ACHN (cell line): ENCODE results near the gene SLC6A2.

ENCODE experiments used
- DNase-seq: peaks from one replicate; pipeline ENCODE4 v3.0.0-alpha.2; 2015
- in situ Hi-C: cut with HindIII; loops from 2 replicates; pipeline ENCODE4 v1.10.0; 2017; ENCODE audit warnings: low sequenced_read_pairs, low pct_ligation_motif_present, low pct_unique_long_range_greater_than_20kb

Gene SLC6A2

GRCh38 chr16:55665511-55665910, 9.7 kb downstream of the SLC6A2 start:
- DNase-seq, result no peak
- in situ Hi-C loops, result no loop called here

DNA sequence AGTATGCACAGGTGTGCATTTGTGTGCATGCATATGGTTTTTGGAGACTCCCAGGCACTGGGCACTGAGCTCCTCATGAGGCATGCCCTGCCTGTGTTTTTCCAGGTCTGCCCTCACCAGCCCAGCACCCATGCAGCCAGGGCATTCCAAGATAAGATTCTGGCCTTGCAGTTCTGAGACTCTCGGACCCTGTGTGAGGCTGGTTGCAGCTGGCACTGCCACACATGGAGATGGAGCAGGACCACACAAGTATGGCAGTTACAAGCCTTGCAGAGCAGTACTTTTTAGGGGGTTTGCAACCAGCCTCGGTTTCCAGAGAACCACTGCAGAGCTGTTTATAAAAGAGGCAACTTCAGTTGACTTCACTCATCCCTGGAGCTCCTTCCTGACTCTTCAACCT, 10.2 kb downstream of the SLC6A2 start:
- no peak for DNase-seq
- in situ Hi-C loops, result no loop called here

- in situ Hi-C loops, result no loop called here
- DNase-seq, result no peak
These were observed 12.0 kb downstream of the SLC6A2 start for GRCh38 chr16:55667753-55668152.

GRCh38 chr16:55668340-55669281, 12.8 kb downstream of the SLC6A2 start:
- in situ Hi-C loops, result no loop called here
- DNase-seq, result no peak

GRCh38 chr16:55671206-55671973, 15.6 kb downstream of the SLC6A2 start:
- no peak for DNase-seq
- in situ Hi-C loops, result no loop called here

DNA sequence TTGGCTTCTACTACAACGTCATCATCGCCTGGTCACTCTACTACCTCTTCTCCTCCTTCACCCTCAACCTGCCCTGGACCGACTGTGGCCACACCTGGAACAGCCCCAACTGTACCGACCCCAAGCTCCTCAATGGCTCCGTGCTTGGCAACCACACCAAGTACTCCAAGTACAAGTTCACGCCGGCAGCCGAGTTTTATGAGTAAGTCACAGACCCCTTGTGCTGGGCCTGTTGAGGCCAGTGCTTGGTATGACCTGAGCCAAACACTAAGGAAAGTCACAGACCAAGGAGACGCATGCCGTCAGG, 16.1 kb downstream of the SLC6A2 start:
- in situ Hi-C loops, result no loop called here
- no peak for DNase-seq

DNA sequence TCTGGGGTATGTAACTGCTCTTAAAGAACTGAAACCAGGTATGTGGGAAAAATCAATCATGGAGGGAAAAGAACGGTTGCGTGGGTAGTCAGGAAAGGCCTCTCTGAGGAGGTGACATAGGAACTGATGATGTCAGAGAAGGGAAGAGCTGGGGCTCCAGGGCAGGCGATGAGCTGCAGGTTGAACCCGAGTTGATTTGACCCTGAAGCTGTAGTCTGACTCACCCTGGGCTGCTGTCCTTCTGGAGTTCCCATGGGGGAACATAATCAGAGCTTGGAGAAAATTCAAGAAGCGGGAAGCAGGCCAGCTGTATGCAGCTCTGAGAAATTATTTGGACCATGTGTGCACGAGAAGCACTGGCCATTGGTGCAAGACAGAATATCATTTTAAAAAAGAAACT, 16.7 kb downstream of the SLC6A2 start:
- in situ Hi-C loops, result no loop called here
- DNase-seq, result no peak

DNA sequence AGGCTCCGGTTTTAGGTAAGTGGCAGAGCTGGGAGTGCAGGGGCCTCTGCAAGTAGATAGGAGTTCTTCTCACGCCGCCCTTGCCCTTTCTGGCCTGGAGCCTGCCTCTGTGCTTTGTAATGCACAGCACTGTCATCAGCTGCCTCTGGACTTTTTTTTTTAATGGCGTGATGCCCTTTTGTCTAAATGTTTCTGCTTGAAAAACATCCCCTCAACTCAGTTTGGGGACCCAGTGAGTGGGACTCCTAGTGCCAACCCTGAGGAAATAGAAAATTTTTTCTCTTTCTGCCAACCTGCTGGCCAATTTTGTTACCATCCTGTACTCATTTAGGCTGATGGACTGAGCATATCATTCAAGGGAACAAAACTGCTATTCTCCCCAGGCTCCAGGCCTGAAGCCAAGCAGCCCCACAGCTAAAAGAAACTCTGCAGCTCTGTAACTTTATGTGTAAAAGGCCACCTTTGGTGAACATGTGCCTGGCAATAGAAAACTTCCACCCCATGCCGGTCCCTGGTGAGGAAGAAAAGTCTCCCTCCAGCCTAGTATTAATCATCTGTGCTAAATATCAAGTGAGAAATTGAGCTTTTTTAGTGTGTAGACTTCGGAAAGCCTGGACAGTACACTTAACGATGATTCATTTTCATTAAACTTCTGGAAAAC, 22.5 kb downstream of the SLC6A2 start:
- DNase-seq, result no peak
- in situ Hi-C loops, result no loop called here

- in situ Hi-C loops, result no loop called here
- DNase-seq, result no peak
These were observed 26.3 kb downstream of the SLC6A2 start for GRCh38 chr16:55682086-55682485.

GRCh38 chr16:55685973-55686372, 30.2 kb downstream of the SLC6A2 start:
- in situ Hi-C loops, result no loop called here
- DNase-seq, result no peak

- no peak for DNase-seq
- in situ Hi-C loops, result no loop called here
These were observed 30.9 kb downstream of the SLC6A2 start for GRCh38 chr16:55686671-55687070.

- in situ Hi-C loops, result no loop called here
- no peak for DNase-seq
These were observed 32.0 kb downstream of the SLC6A2 start for GRCh38 chr16:55687802-55688201.

DNA sequence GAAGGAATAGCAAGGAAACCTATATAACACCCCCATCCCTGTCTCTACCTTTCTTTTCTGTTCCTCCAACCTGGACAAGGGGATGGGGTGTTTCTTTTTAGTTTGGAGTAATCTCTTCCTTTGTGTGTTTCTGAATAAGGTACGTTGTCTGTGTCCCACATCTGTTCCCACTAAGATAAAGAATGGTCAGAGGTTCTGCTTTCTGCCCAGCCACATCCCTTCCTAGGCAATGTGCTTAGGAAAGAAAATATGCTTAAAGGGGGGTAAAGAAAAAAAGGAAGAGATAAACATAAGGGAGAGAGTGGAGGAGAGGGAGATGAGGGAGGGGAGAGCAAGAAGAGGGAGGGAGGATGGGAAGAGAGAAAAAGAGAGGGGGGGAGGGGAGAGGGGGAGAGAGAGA, 35.1 kb downstream of the SLC6A2 start:
- no peak for DNase-seq
- in situ Hi-C loops, result no loop called here

DNA sequence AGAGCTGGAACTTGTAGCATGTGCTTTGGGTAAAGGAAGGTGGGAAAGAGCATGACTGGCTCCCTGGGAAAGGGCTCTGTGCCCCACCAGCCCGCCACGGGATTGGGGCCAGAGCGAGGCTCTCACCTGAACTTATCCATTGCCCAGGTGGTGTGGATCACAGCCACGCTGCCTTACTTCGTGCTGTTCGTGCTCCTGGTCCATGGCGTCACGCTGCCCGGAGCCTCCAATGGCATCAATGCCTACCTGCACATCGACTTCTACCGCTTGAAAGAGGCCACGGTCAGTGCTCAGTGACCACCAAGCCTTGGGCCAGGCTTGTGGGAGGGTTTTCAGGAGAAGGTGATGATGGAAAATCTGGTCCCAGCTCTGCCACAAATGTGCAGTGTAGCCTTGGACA, 36.0 kb downstream of the SLC6A2 start:
- in situ Hi-C loops, result no loop called here
- no peak for DNase-seq

- in situ Hi-C loops, result no loop called here
- no peak for DNase-seq
These were observed 39.8 kb downstream of the SLC6A2 start for GRCh38 chr16:55695595-55695994.

DNA sequence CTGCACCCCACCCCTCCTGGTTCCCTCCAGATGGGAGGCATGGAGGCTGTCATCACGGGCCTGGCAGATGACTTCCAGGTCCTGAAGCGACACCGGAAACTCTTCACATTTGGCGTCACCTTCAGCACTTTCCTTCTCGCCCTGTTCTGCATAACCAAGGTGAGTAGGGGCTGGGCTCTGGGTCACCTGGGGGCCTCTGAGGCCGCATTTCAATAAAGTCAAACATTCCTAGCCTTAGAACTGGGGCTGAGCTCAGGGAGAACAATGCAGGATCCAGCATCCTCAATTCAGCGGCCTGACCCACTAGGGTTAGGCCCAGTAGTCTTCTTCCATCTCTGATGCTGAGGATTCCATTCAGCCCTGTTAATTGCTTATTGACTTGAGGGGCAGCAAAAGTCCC, 42.1 kb downstream of the SLC6A2 start:
- no peak for DNase-seq
- in situ Hi-C loops, result no loop called here

- no peak for DNase-seq
- in situ Hi-C loops, result no loop called here
These were observed 42.5 kb downstream of the SLC6A2 start for GRCh38 chr16:55698331-55698730.

DNA sequence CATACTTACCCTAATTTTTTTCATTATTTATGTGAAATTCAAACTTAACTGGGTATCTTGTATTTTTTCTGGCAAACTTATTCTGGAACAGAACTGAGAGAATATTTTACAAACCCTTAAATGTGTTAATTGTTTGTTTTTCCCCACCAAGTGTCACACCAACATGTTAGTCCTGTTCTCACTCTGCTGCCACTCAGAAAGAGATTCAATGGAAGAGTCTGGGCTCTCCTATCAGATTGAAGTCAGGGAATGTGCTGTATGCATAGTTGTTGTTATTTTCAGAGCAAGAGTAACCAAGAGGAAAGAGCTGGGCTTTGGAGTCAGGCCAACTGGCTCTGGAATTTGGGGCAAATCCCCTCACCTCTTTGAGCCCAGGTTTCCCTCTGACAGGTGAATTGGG, 43.2 kb downstream of the SLC6A2 start:
- DNase-seq, result no peak
- in situ Hi-C loops, result no loop called here

GRCh38 chr16:55699616-55700015, 43.8 kb downstream of the SLC6A2 start:
- DNase-seq, result no peak
- in situ Hi-C loops, result loop anchor here (25.0 kb wide), 1 partner anchor 138 kb away; the partner anchor contains the start of gene CES1
